Panc1 (cell line): ENCODE results near the gene MTX1. TPM values are rescaled to one million over a fixed set of nuclear protein-coding genes. Genes with fewer than 3 reads are reported as not detected.
A peak's percentile ranks its signal among the peaks of the same experiment; 100 is the strongest.
"Not testable (repeated sequence)": the region's sequence is repeated elsewhere in the genome, so short reads cannot be mapped to it uniquely, and the experiment has no call there.

Experiments
- ATAC-seq: fragments of 200-7000 bp; cut with Tn5 transposase; 2 replicates; pipeline ENCODE4 v1.9.1; 2020; ENCODE audit warnings: mild to moderate bottlenecking, moderate library complexity
- BruUV-seq: library from RNA; stranded (reverse); fragments of 400-500 nt; replicated peaks from 2 replicates; lab custom pipeline; 2021; lab: Mats Ljungman, UMichigan
- CTCF ChIA-PET: fragments of 300-600 bp; sonication (Branson Sonifier 250); formaldehyde crosslinking; loops from one replicate; lab custom pipeline; 2022; ENCODE audit warnings: antibody characterized with exemption; lab: Charles Lee
- POLR2A ChIA-PET: fragments of 300-600 bp; sonication (Branson Sonifier 250); formaldehyde crosslinking; loops from one replicate; lab custom pipeline; 2022; ENCODE audit warnings: antibody characterized with exemption; lab: Charles Lee
- DNase-seq: peaks from one replicate; pipeline ENCODE4 v3.0.0-alpha.2; 2010; ENCODE audit warnings: low read depth, low spot score
- H3K27ac ChIP-seq: 2 replicates; pipeline ENCODE4 v1.5.1; 2011; ENCODE audit warnings: mild to moderate bottlenecking, low read length, inconsistent platforms
- H3K27me3 ChIP-seq: fragments of 200-500 bp; sonication (Bioruptor generic); 2 replicates; pipeline ENCODE4 v1.6.0; 2014; ENCODE audit warnings: low read length, inconsistent platforms; ENCODE audit not compliant: control insufficient read depth, insufficient read depth
- H3K36me3 ChIP-seq: fragments of 200-500 bp; sonication (Bioruptor generic); 2 replicates; pipeline ENCODE4 v1.5.1; 2014; ENCODE audit warnings: inconsistent platforms, mild to moderate bottlenecking, low read length, moderate library complexity; ENCODE audit not compliant: control insufficient read depth, insufficient read depth
- H3K4me1 ChIP-seq: 2 replicates; pipeline ENCODE4 v1.5.1; 2011; ENCODE audit warnings: inconsistent platforms, mild to moderate bottlenecking, low read length, moderate library complexity; ENCODE audit not compliant: control insufficient read depth, insufficient read depth
- H3K4me3 ChIP-seq, 2 experiments: 2 replicates each; pipeline ENCODE4 v1.5.1; 2011 to 2012; ENCODE audit warnings: low read depth in 2 of 2, low read length in 2 of 2, mild to moderate bottlenecking in 2 of 2, inconsistent platforms in 1 of 2, moderate library complexity in 1 of 2
- H3K9me3 ChIP-seq: fragments of 200-500 bp; sonication (Bioruptor generic); 2 replicates; pipeline ENCODE4 v1.5.1; 2014; ENCODE audit warnings: low read depth, mild to moderate bottlenecking, inconsistent platforms, low read length, moderate library complexity; ENCODE audit not compliant: control insufficient read depth, insufficient read depth
- SIN3A ChIP-seq: IDR thresholded peaks from 2 replicates; pipeline ENCODE4 v1.6.1; 2012; ENCODE audit warnings: low read depth, mild to moderate bottlenecking, low read length, moderate library complexity, borderline replicate concordance; ENCODE audit not compliant: insufficient read depth
- TCF7L2 ChIP-seq: IDR thresholded peaks from 2 replicates; pipeline ENCODE4 v1.6.1; 2011; ENCODE audit warnings: mild to moderate bottlenecking, low read depth, low read length, inconsistent platforms
- in situ Hi-C: cut with HindIII; loops from 2 replicates; pipeline ENCODE4 v1.10.0; 2016; ENCODE audit warnings: low sequenced_read_pairs, low pct_unique_long_range_greater_than_20kb
- intact Hi-C: fragments of 100-400 bp; cut with micrococcal nuclease; formaldehyde crosslinking; loops from one replicate; pipeline ENCODE4 v1.10.0; 2022; ENCODE audit not compliant: unreplicated experiment
- total RNA-seq: library from RNA; stranded (reverse); gene quantifications from one replicate; pipeline ENCODE4 v1.2.1, GENCODE V29; 2021; ENCODE audit not compliant: unreplicated experiment
- TF ChIP-seq, protein P1 (sequence below): fragments of 450-650 bp; IDR thresholded peaks from 2 replicates; pipeline ENCODE4 v1.5.1; 2017; ENCODE audit warnings: mild to moderate bottlenecking
- TF ChIP-seq, protein P2 (sequence below), 2 experiments: IDR thresholded peaks; 2 replicates each; pipeline ENCODE4 v1.6.1; 2011 to 2012; ENCODE audit warnings: low read depth in 2 of 2, control low read depth in 1 of 2, low read length in 1 of 2, mild to moderate bottlenecking in 1 of 2, moderate library complexity in 1 of 2; ENCODE audit not compliant: insufficient read depth in 1 of 2

The MTX1 gene
- total RNA-seq, 1 experiment from 2014 or later = 53.6 TPM

DNA sequence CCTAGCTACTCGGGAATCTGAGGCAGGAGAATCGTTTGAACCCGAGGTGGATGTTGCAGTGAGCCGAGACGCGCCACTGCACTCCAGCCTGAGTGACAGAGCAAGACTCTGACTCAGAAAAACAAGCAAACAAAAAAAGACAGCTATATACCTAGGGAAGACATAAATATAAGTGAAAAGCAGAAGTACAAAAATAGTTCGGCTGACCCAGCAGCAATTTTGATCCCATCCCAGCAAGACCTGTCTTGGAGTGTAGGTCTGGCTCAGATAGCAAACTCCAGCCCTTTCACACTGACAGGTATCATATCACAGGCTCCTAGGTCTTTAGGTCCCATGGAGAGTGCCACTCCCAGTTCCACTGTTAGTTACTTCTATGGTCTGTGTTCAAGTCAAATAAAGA lies 14.6 kb downstream of the MTX1 start:
- ChIA-PET POLR2A (interaction anchor here (1.2 kb wide), 1 partner anchor 14 kb away, joined by 5 read pairs; no protein-coding TSS in a partner anchor), CTCF (no interaction called here)
- no peak overlapping the region for H3K4me3 ChIP-seq
- intact Hi-C loops (no loop called here), in situ Hi-C loops (no loop called here)
- ATAC-seq (no peak), DNase-seq (no peak)
- peaks cover 30% of the 10 kb centered on the region for H3K4me1 ChIP-seq
- H3K36me3 ChIP-seq = no peaks in the 10 kb centered on the region
- no peaks in the 10 kb centered on the region for H3K9me3 ChIP-seq
- no peak overlapping the region for H3K27ac ChIP-seq
- BruUV-seq = no TSS peak
- TF ChIP-seq, protein P1, sequence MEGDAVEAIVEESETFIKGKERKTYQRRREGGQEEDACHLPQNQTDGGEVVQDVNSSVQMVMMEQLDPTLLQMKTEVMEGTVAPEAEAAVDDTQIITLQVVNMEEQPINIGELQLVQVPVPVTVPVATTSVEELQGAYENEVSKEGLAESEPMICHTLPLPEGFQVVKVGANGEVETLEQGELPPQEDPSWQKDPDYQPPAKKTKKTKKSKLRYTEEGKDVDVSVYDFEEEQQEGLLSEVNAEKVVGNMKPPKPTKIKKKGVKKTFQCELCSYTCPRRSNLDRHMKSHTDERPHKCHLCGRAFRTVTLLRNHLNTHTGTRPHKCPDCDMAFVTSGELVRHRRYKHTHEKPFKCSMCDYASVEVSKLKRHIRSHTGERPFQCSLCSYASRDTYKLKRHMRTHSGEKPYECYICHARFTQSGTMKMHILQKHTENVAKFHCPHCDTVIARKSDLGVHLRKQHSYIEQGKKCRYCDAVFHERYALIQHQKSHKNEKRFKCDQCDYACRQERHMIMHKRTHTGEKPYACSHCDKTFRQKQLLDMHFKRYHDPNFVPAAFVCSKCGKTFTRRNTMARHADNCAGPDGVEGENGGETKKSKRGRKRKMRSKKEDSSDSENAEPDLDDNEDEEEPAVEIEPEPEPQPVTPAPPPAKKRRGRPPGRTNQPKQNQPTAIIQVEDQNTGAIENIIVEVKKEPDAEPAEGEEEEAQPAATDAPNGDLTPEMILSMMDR = no peak
- TF ChIP-seq SIN3A = no peak
- no peak for TF ChIP-seq TCF7L2
- H3K27me3 ChIP-seq = no peaks in the 10 kb centered on the region

DNA sequence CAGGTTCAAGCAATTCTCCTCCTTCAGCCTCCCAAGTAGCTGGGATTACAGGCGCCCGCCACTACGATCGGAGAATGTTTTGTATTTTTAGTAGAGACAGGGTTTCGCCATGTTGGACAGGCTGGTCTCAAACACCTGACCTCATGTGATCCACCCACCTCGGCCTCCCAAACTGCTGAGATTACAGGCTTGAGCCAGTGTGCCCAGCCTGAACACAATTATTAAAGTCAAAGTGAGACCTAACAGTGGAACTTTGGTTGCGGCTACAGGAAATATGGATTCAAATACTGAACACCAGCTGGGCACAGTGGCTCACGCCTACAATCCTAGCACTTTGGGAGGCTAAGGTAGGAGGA lies 16.9 kb downstream of the MTX1 start:
- DNase-seq, intact Hi-C loops, ATAC-seq, H3K9me3 ChIP-seq, in situ Hi-C loops, BruUV-seq, CTCF ChIA-PET, H3K27me3 ChIP-seq, H3K36me3 ChIP-seq, POLR2A ChIA-PET: not testable (repeated sequence)
- Histone ChIP-seq H3K4me3 (peak overlapping the region in 1 of 2 experiments; percentile 24; a peak in 1 of 4 replicates), H3K27ac (peak overlapping the region; percentile 96), H3K4me1 (peaks cover 32% of the 10 kb centered on the region)

DNA sequence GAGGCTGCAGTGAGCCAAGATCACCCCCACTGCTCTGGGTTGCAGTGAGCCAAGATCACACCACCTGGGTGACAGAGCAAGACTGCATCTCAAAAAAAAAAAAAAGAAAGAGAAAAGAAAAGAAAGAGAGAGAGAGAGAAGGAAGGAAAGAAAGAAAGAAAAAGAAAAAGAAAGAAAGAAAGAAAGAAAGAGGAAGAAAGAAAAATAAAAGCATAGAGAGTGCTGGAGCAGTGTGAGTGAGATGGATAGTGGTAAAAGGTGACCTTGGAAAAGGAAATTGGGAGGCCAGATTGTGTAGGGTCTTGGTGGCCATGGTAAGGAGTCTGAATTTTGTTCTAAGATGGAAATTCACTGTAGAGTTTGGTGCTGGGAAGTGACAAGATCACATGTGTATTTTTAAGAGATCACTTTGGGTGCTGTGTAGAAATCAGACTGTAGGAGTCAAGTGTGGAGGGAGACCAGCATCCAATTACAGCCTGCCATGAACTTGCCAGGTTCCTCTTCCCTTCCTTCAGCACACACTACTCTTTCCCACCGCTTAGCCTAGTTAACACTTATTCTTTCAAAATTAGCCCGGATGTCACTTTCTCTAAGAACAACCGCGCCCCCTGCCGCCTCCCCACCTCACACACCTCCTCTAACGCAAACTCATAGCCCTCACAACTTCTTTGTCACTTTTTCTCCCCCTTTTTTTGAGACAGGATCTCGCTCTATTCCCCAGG lies 17.9 kb downstream of the MTX1 start:
- Histone ChIP-seq H3K36me3 (no peaks in the 10 kb centered on the region), H3K27me3 (no peaks in the 10 kb centered on the region), H3K9me3 (no peaks in the 10 kb centered on the region), H3K27ac (peak overlapping the region; percentile 96), H3K4me1 (peaks cover 32% of the 10 kb centered on the region), H3K4me3 (peak overlapping the region; percentile 74 to 80)
- intact Hi-C loops = loop anchor here (1.0 kb wide), 1 partner anchor 20 kb away; no protein-coding TSS in a partner anchor
- ATAC-seq (peak; percentile 29), DNase-seq (no peak)
- ChIA-PET CTCF (interaction anchor here (0.8 kb wide), 1 partner anchor 19 kb away, joined by 3 read pairs; no protein-coding TSS in a partner anchor), POLR2A (interaction anchor here (0.6 kb wide), 1 partner anchor 32 kb away, joined by 3 read pairs; no protein-coding TSS in a partner anchor)
- in situ Hi-C loops = no loop called here
- TF ChIP-seq, protein P2, sequence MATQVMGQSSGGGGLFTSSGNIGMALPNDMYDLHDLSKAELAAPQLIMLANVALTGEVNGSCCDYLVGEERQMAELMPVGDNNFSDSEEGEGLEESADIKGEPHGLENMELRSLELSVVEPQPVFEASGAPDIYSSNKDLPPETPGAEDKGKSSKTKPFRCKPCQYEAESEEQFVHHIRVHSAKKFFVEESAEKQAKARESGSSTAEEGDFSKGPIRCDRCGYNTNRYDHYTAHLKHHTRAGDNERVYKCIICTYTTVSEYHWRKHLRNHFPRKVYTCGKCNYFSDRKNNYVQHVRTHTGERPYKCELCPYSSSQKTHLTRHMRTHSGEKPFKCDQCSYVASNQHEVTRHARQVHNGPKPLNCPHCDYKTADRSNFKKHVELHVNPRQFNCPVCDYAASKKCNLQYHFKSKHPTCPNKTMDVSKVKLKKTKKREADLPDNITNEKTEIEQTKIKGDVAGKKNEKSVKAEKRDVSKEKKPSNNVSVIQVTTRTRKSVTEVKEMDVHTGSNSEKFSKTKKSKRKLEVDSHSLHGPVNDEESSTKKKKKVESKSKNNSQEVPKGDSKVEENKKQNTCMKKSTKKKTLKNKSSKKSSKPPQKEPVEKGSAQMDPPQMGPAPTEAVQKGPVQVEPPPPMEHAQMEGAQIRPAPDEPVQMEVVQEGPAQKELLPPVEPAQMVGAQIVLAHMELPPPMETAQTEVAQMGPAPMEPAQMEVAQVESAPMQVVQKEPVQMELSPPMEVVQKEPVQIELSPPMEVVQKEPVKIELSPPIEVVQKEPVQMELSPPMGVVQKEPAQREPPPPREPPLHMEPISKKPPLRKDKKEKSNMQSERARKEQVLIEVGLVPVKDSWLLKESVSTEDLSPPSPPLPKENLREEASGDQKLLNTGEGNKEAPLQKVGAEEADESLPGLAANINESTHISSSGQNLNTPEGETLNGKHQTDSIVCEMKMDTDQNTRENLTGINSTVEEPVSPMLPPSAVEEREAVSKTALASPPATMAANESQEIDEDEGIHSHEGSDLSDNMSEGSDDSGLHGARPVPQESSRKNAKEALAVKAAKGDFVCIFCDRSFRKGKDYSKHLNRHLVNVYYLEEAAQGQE (IDR thresholded peaks at IDR 0.05; ENCODE audit: insufficient read depth in 1 of 2, low read depth in 2 of 2, low read length in 1 of 2) = no peak
- TF ChIP-seq, protein P1 = peak; percentile 78; the same call in 1 of the 2 replicates
- BruUV-seq = no TSS peak
